GM23248 (cell line): ENCODE results near the gene PPP1R2B. TPM values are rescaled to one million over a fixed set of nuclear protein-coding genes. Genes with fewer than 3 reads are reported as not detected.

ENCODE experiments used
- DNase-seq: peaks from one replicate; pipeline ENCODE4 v3.0.0-alpha.2; 2015
- H2AFZ ChIP-seq: fragments of 200-600 bp; sonication (generic); 2 replicates; pipeline ENCODE4 v1.6.1; 2016; ENCODE audit warnings: antibody characterized with exemption
- H3F3A ChIP-seq: fragments of 200-600 bp; sonication (generic); 2 replicates; pipeline ENCODE4 v1.6.1; 2016; ENCODE audit warnings: mild to moderate bottlenecking, antibody characterized with exemption, mixed run types; ENCODE audit not compliant: insufficient read depth
- H3K27ac ChIP-seq: fragments of 200-600 bp; sonication (generic); 2 replicates; pipeline ENCODE4 v1.5.1; 2016; ENCODE audit warnings: mild to moderate bottlenecking
- H3K27me3 ChIP-seq: fragments of 200-600 bp; sonication (generic); replicated peaks from 2 replicates; pipeline ENCODE4 v1.6.1; 2016; ENCODE audit warnings: mild to moderate bottlenecking; ENCODE audit not compliant: insufficient read depth
- H3K36me3 ChIP-seq: fragments of 200-600 bp; sonication (generic); 2 replicates; pipeline ENCODE4 v1.6.1; 2016; ENCODE audit warnings: low read depth, mild to moderate bottlenecking
- H3K4me1 ChIP-seq: fragments of 200-600 bp; sonication (generic); 2 replicates; pipeline ENCODE4 v1.6.1; 2016; ENCODE audit warnings: mild to moderate bottlenecking; ENCODE audit not compliant: insufficient read depth
- H3K4me2 ChIP-seq: fragments of 200-600 bp; sonication (generic); one replicate; pipeline ENCODE4 v1.6.1; 2016; ENCODE audit warnings: mild to moderate bottlenecking; ENCODE audit not compliant: unreplicated experiment
- H3K4me3 ChIP-seq: fragments of 200-600 bp; sonication (generic); 2 replicates; pipeline ENCODE4 v1.5.1; 2016; ENCODE audit warnings: mild to moderate bottlenecking
- H3K79me2 ChIP-seq: fragments of 200-600 bp; sonication (generic); 2 replicates; pipeline ENCODE4 v1.6.1; 2016; ENCODE audit warnings: mild to moderate bottlenecking; ENCODE audit not compliant: insufficient read depth
- H3K9ac ChIP-seq: fragments of 200-600 bp; sonication (generic); 2 replicates; pipeline ENCODE4 v1.6.1; 2016; ENCODE audit warnings: mild to moderate bottlenecking
- H3K9me2 ChIP-seq: fragments of 200-600 bp; sonication (generic); 2 replicates; pipeline ENCODE4 v1.6.1; 2016; ENCODE audit warnings: mixed run types, mild to moderate bottlenecking, moderate library complexity; ENCODE audit not compliant: insufficient read depth
- H3K9me3 ChIP-seq: fragments of 200-600 bp; sonication (generic); one replicate; pipeline ENCODE4 v1.6.1; 2017; ENCODE audit warnings: low read depth
- H4K20me1 ChIP-seq: fragments of 200-600 bp; sonication (generic); 2 replicates; pipeline ENCODE4 v1.6.0; 2016; ENCODE audit not compliant: insufficient read depth
- EZH2 ChIP-seq: fragments of 200-600 bp; sonication (generic); IDR thresholded peaks from 2 replicates; pipeline ENCODE4 v1.6.1; 2018; ENCODE audit warnings: antibody characterized with exemption, mild to moderate bottlenecking; ENCODE audit not compliant: insufficient read depth, poor library complexity, severe bottlenecking
- EZH2phosphoT487 ChIP-seq: fragments of 200-600 bp; sonication (generic); IDR thresholded peaks from 2 replicates; pipeline ENCODE4 v1.6.1; 2018; ENCODE audit warnings: antibody characterized with exemption, moderate library complexity, mild to moderate bottlenecking, low read depth; ENCODE audit not compliant: insufficient read depth
- WGBS, 2 experiments: methylation state at CpG; one replicate each; pipeline ENCODE4 v1.1.6; 2015 to 2017; ENCODE audit warnings: low lambda C conversion rate in 2 of 2, low coverage in 1 of 2; ENCODE audit errors: missing lambda C conversion rate in 2 of 2; 5-methylcytosine and 5-hydroxymethylcytosine counted together
- in situ Hi-C: fragments of 300-500 bp; cut with MboI; formaldehyde crosslinking; loops from 2 replicates; pipeline ENCODE4 v1.15.0; 2020
- polyA plus RNA-seq: library from polyadenylated mRNA; unstranded; fragments of >200 nt; fragmentation: Nextera tagmentation; extraction: Ambion mirVana; gene quantifications from 2 replicates; pipeline ENCODE4 v1.2.1, GENCODE V29; 2016
- small RNA-seq: library from RNA; depleted of rRNA; stranded (forward); fragments of <200 nt; gene quantifications from one replicate; pipeline ENCODE3, GENCODE V24; 2014; ENCODE audit warnings: low read depth, low replicate concordance
- total RNA-seq: library from RNA; depleted of rRNA; stranded (reverse); fragments of >200 nt; shearing (Covaris generic); gene quantifications from 2 replicates; pipeline ENCODE4 v1.2.3, GENCODE V29; 2014; rRNA removed

The PPP1R2B gene
- total and polyA plus RNA-seq, 2 experiments from 2014 or later = 0.11 TPM; not detected in 1

GRCh38 chr5:156892223-156892622 lies 42.1 kb downstream of the PPP1R2B start:
- WGBS, 2 experiments = 8 to 28% methylated on average over 1 of the region's 1 CpG
- TF ChIP-seq EZH2phosphoT487 (no peak), EZH2 (no peak)
- Histone ChIP-seq H2AFZ (no peak overlapping the region), H3K9ac (no peak overlapping the region), H3K4me2 (no peak overlapping the region), H3K4me3 (no peak overlapping the region), H3K4me1 (no peaks in the 10 kb centered on the region), H3K9me3 (no peaks in the 10 kb centered on the region), H3K36me3 (no peaks in the 10 kb centered on the region), H4K20me1 (no peaks in the 10 kb centered on the region), H3K27me3 (no peaks in the 10 kb centered on the region), H3K27ac (no peak overlapping the region), H3K9me2 (no peaks in the 10 kb centered on the region), H3K79me2 (no peaks in the 10 kb centered on the region), H3F3A (no peaks in the 10 kb centered on the region)
- DNase-seq = no peak
- in situ Hi-C loops = no loop called here

GRCh38 chr5:156892864-156893263 lies 42.8 kb downstream of the PPP1R2B start:
- TF ChIP-seq EZH2 (no peak), EZH2phosphoT487 (no peak)

GRCh38 chr5:156893517-156893916 lies 43.4 kb downstream of the PPP1R2B start:
- 0 to 6% methylated on average over 1 of the region's 1 CpG for WGBS, 2 experiments
- no peaks in the 10 kb centered on the region for H3K4me1 ChIP-seq
- no peak overlapping the region for H3K27ac ChIP-seq

More at GRCh38 chr5:156892864-156893263, 42.8 kb downstream of the PPP1R2B start:
- H3K4me1 ChIP-seq = no peaks in the 10 kb centered on the region
- 74 to 76% methylated on average over 2 to 4 of the region's 4 CpGs for WGBS, 2 experiments
- H3K27me3 ChIP-seq = no peaks in the 10 kb centered on the region
- no peak overlapping the region for H2AFZ ChIP-seq
- no peak overlapping the region for H3K9ac ChIP-seq
- no peaks in the 10 kb centered on the region for H3K9me2 ChIP-seq
- H3K9me3 ChIP-seq = no peaks in the 10 kb centered on the region
- H3K4me2 ChIP-seq = no peak overlapping the region
- H3K36me3 ChIP-seq = no peaks in the 10 kb centered on the region
- H3K79me2 ChIP-seq = no peaks in the 10 kb centered on the region
- H3F3A ChIP-seq = no peaks in the 10 kb centered on the region
- H3K27ac ChIP-seq = no peak overlapping the region
- no peaks in the 10 kb centered on the region for H4K20me1 ChIP-seq
- in situ Hi-C loops = no loop called here
- DNase-seq = no peak
- no peak overlapping the region for H3K4me3 ChIP-seq

GRCh38 chr5:156896546-156896945 lies 46.5 kb downstream of the PPP1R2B start:
- Histone ChIP-seq H3K36me3 (no peaks in the 10 kb centered on the region), H3K27ac (no peak overlapping the region), H3K9me3 (no peaks in the 10 kb centered on the region), H3K27me3 (no peaks in the 10 kb centered on the region), H3F3A (no peaks in the 10 kb centered on the region), H3K9me2 (no peaks in the 10 kb centered on the region), H3K4me1 (no peaks in the 10 kb centered on the region), H3K4me2 (no peak overlapping the region), H3K9ac (no peak overlapping the region), H3K4me3 (no peak overlapping the region), H4K20me1 (no peaks in the 10 kb centered on the region), H3K79me2 (no peaks in the 10 kb centered on the region), H2AFZ (no peak overlapping the region)
- DNase-seq = no peak
- no peak for TF ChIP-seq EZH2
- TF ChIP-seq EZH2phosphoT487 = no peak
- in situ Hi-C loops = no loop called here
- WGBS, 2 experiments = 19 to 21% methylated on average over 7 of the region's 7 CpGs

More at GRCh38 chr5:156893517-156893916, 43.4 kb downstream of the PPP1R2B start:
- DNase-seq = no peak
- Histone ChIP-seq H3K9ac (no peak overlapping the region), H3F3A (no peaks in the 10 kb centered on the region), H3K9me2 (no peaks in the 10 kb centered on the region), H3K4me2 (no peak overlapping the region), H3K27me3 (no peaks in the 10 kb centered on the region), H3K79me2 (no peaks in the 10 kb centered on the region), H4K20me1 (no peaks in the 10 kb centered on the region), H3K4me3 (no peak overlapping the region), H2AFZ (no peak overlapping the region), H3K9me3 (no peaks in the 10 kb centered on the region), H3K36me3 (no peaks in the 10 kb centered on the region)
- no peak for TF ChIP-seq EZH2phosphoT487
- TF ChIP-seq EZH2 = no peak
- in situ Hi-C loops = no loop called here

Small RNAs within 50 kb of the gene (small RNA-seq; reads per million reads assigned to genes)
- not detected for gene RNU6-556P

Other genes starting within 250 kb of the PPP1R2B start
- gene TIMD4, start 112.9 kb downstream of the PPP1R2B start, total RNA-seq = not detected in 2 replicates
- not detected in 2 replicates for gene TIMD4, start 112.9 kb downstream of the PPP1R2B start, polyA plus RNA-seq
- not detected in 2 replicates for gene HAVCR1, start 208.8 kb downstream of the PPP1R2B start, total RNA-seq
- gene HAVCR1, start 208.8 kb downstream of the PPP1R2B start, polyA plus RNA-seq = not detected in 2 replicates